GM12878 (cell line): Measurements from ENCODE around the gene SP3. TPM values are rescaled to one million over a fixed set of nuclear protein-coding genes. Genes with fewer than 3 reads are reported as not detected.
A peak's percentile ranks its signal among the peaks of the same experiment; 100 is the strongest.

ENCODE experiments used
- ATAC-seq: fragments of 200-7000 bp; cut with Tn5 transposase; 3 replicates; pipeline ENCODE4 v1.9.1; 2020; ENCODE audit warnings: mild to moderate bottlenecking, moderate library complexity
- BruUV-seq: library from RNA; stranded (reverse); fragments of 400-500 nt; replicated peaks from 2 replicates; lab custom pipeline; 2021; lab: Mats Ljungman, UMichigan
- CTCF ChIA-PET: fragments of 300-600 bp; sonication (Branson Sonifier 250); formaldehyde crosslinking; extraction: SDS; loops from one replicate; lab custom pipeline; 2021; ENCODE audit warnings: inconsistent platforms; lab: Yijun Ruan, JAX
- POLR2A ChIA-PET: fragments of 350-600 bp; formaldehyde crosslinking; extraction: SDS; loops from one replicate; lab custom pipeline; 2021; ENCODE audit warnings: inconsistent platforms; lab: Charles Lee
- RAD21 ChIA-PET: fragments of 300-600 bp; sonication (Branson Sonifier 250); formaldehyde crosslinking; loops from one replicate; lab custom pipeline; 2023; ENCODE audit warnings: antibody characterized with exemption; ENCODE audit not compliant: unreplicated experiment; lab: Charles Lee
- SMC1A ChIA-PET: fragments of 300-600 bp; sonication (Branson Sonifier 250); formaldehyde crosslinking; loops from one replicate; lab custom pipeline; 2023; ENCODE audit not compliant: unreplicated experiment, uncharacterized antibody; lab: Charles Lee
- DNase-seq: peaks from one replicate; pipeline ENCODE4 v3.0.0-alpha.2; 2011; ENCODE audit warnings: low read depth, low spot score
- FAIRE-seq: peaks from 3 replicates; lab custom pipeline; 2011; peaks lifted over from hg19 to GRCh38; lab: Jason Lieb, UNC
- H2AFZ ChIP-seq: 2 replicates; pipeline ENCODE4 v1.6.0; 2011; ENCODE audit warnings: low read depth, low read length, control low read depth; ENCODE audit not compliant: control insufficient read depth
- H3K27ac ChIP-seq: 2 replicates; pipeline ENCODE4 v1.5.1; 2011; ENCODE audit warnings: control low read depth; ENCODE audit not compliant: control insufficient read depth, insufficient read depth
- H3K27me3 ChIP-seq, 2 experiments: replicated peaks in 1 of 2; 2 replicates each; pipeline versions ENCODE4 v1.6.0 to v1.6.1; 2011; ENCODE audit warnings: low read length in 1 of 2; ENCODE audit not compliant: control insufficient read depth in 2 of 2, insufficient read depth in 2 of 2
- H3K36me3 ChIP-seq, 2 experiments: 2 replicates each; pipeline ENCODE4 v1.5.1; 2011; ENCODE audit warnings: low read length in 1 of 2; ENCODE audit not compliant: control insufficient read depth in 2 of 2, insufficient read depth in 2 of 2
- H3K4me1 ChIP-seq: 2 replicates; pipeline ENCODE4 v1.6.1; 2011; ENCODE audit warnings: mild to moderate bottlenecking, low read length, moderate library complexity, mixed read lengths; ENCODE audit not compliant: control insufficient read depth, insufficient read depth
- H3K4me2 ChIP-seq: 2 replicates; pipeline ENCODE4 v1.6.0; 2011; ENCODE audit warnings: control low read depth; ENCODE audit not compliant: control insufficient read depth, insufficient read depth
- H3K4me3 ChIP-seq: fragments of 200-600 bp; sonication (generic); 2 replicates; pipeline ENCODE4 v1.5.1; 2016
- H3K79me2 ChIP-seq: 2 replicates; pipeline ENCODE4 v1.6.0; 2011; ENCODE audit warnings: low read length; ENCODE audit not compliant: control insufficient read depth, insufficient read depth
- H3K9ac ChIP-seq: 2 replicates; pipeline ENCODE4 v1.8.0; 2011; ENCODE audit warnings: low read length, control low read depth, mixed read lengths; ENCODE audit not compliant: control insufficient read depth, insufficient read depth
- H3K9me3 ChIP-seq: replicated peaks from 3 replicates; pipeline ENCODE4 v1.5.1; 2011; ENCODE audit warnings: mild to moderate bottlenecking, low read length; ENCODE audit not compliant: control insufficient read depth, insufficient read depth
- H4K20me1 ChIP-seq: 2 replicates; pipeline ENCODE4 v1.6.0; 2011; ENCODE audit not compliant: control insufficient read depth, insufficient read depth
- ATF7 ChIP-seq: fragments of 450-650 bp; IDR thresholded peaks from 2 replicates; pipeline ENCODE4 v1.6.1; 2016; ENCODE audit warnings: low read depth, mild to moderate bottlenecking
- CUX1 ChIP-seq: IDR thresholded peaks from 2 replicates; pipeline ENCODE4 v1.6.1; 2012; ENCODE audit warnings: improper control_type of control experiment, low read depth, low read length; ENCODE audit not compliant: insufficient replicate concordance
- FOXK2 ChIP-seq: fragments of 450-650 bp; IDR thresholded peaks from 2 replicates; pipeline ENCODE4 v1.6.1; 2017; ENCODE audit warnings: mild to moderate bottlenecking, moderate library complexity
- GABPA ChIP-seq: IDR thresholded peaks from 2 replicates; pipeline ENCODE4 v1.6.1; 2014; ENCODE audit warnings: antibody characterized with exemption, low read depth, mild to moderate bottlenecking, inconsistent platforms
- HDAC2 ChIP-seq: fragments of 200-600 bp; sonication (generic); IDR thresholded peaks from 2 replicates; pipeline ENCODE4 v1.6.1; 2017
- IRF3 ChIP-seq: fragments of 450-650 bp; IDR thresholded peaks from 2 replicates; pipeline ENCODE4 v1.6.1; 2014; ENCODE audit warnings: mild to moderate bottlenecking
- LARP7 ChIP-seq: fragments of 450-650 bp; IDR thresholded peaks from 2 replicates; pipeline ENCODE4 v1.6.1; 2017; ENCODE audit warnings: mild to moderate bottlenecking
- NFIC ChIP-seq: IDR thresholded peaks from 2 replicates; pipeline ENCODE4 v1.6.1; 2012; ENCODE audit warnings: low read depth, mild to moderate bottlenecking, inconsistent platforms, low read length, moderate library complexity
- PKNOX1 ChIP-seq: fragments of 450-650 bp; IDR thresholded peaks from 2 replicates; pipeline ENCODE4 v1.6.1; 2016; ENCODE audit warnings: mild to moderate bottlenecking
- SMAD5 ChIP-seq: IDR thresholded peaks from 2 replicates; pipeline ENCODE4 v1.6.1; 2016; ENCODE audit warnings: antibody characterized with exemption, low read depth
- USF1 ChIP-seq: IDR thresholded peaks from 2 replicates; pipeline ENCODE4 v1.6.1; 2011; ENCODE audit warnings: borderline replicate concordance, low read depth, mild to moderate bottlenecking, moderate library complexity, mixed read lengths, low read length; ENCODE audit not compliant: insufficient read depth; ENCODE audit errors: extremely low read length
- USF2 ChIP-seq: IDR thresholded peaks from 2 replicates; pipeline ENCODE4 v1.6.1; 2011; ENCODE audit warnings: low read depth, low read length, improper control_type of control experiment, borderline replicate concordance
- ZSCAN29 ChIP-seq: fragments of 450-650 bp; IDR thresholded peaks from 2 replicates; pipeline ENCODE4 v1.6.1; 2017; ENCODE audit warnings: mild to moderate bottlenecking, moderate library complexity
- WGBS: methylation state at CpG from one replicate; pipeline ENCODE4 v1.1.6; 2016; ENCODE audit warnings: low lambda C conversion rate; ENCODE audit not compliant: insufficient replicate concordance, insufficient coverage; ENCODE audit errors: missing lambda C conversion rate; 5-methylcytosine and 5-hydroxymethylcytosine counted together
- in situ Hi-C: fragments of 300-500 bp; cut with MboI; formaldehyde crosslinking; loops from 9 replicates; pipeline ENCODE4 v1.14.3; 2018; ENCODE audit warnings: mixed read lengths
- intact Hi-C: fragments of 100-400 bp; cut with micrococcal nuclease; formaldehyde crosslinking; loops from one replicate; pipeline ENCODE4 v1.14.2; 2022; ENCODE audit not compliant: unreplicated experiment
- polyA plus RNA-seq, 11 experiments: library from polyadenylated mRNA; depleted of rRNA in 4 of 11; unstranded in 6 of 11; stranded (reverse) in 5 of 11; fragments of >200 nt; fragmentation: Nextera tagmentation in 4 of 11; fragmentation: Illumina TruSeq in 1 of 11; extraction: Ambion mirVana in 4 of 11; extraction: Trizol in 1 of 11; gene quantifications; 1 replicate in 1 of 11; 2 replicates in 10 of 11; pipeline versions ENCODE4 v1.2.1 to v1.2.3, GENCODE V29; 2011 to 2016; ENCODE audit warnings: inconsistent platforms in 2 of 11, missing spikeins in 2 of 11, low read depth in 1 of 11
- total RNA-seq, 4 experiments: library from RNA; depleted of rRNA in 3 of 4; stranded (reverse); fragments of >200 nt in 3 of 4; fragmentation: Illumina TruSeq in 1 of 4; extraction: Trizol in 1 of 4; gene quantifications; 2 replicates each; pipeline versions ENCODE4 v1.2.1 to v1.2.3, GENCODE V29; 2013 to 2021

The SP3 gene
- total and polyA plus RNA-seq, 10 of the 15 experiments (the other 5 are each of a cell fraction or from before 2014, with no cell fraction given): 9.9 to 87.6 (median 52.4) TPM

- SMC1A ChIA-PET: no interaction called here
- in situ Hi-C loops (no loop called here), intact Hi-C loops (no loop called here)
- H3K4me2 ChIP-seq: no peak overlapping the region
- no peaks in the 10 kb centered on the region for H3K36me3 ChIP-seq
- POLR2A ChIA-PET: no interaction called here
- RAD21 ChIA-PET: interaction anchor here (0.5 kb wide), 1 partner anchor 20 kb away, joined by 3 read pairs; no protein-coding TSS in a partner anchor
- no peaks in the 10 kb centered on the region for H4K20me1 ChIP-seq
- no peak for TF ChIP-seq NFIC
- no peak for TF ChIP-seq CUX1
- TF ChIP-seq IRF3: no peak
- no peak for TF ChIP-seq HDAC2
- no peak for TF ChIP-seq ZSCAN29
- no peak for TF ChIP-seq ATF7
- TF ChIP-seq USF1: no peak
- no peak for TF ChIP-seq GABPA
- TF ChIP-seq PKNOX1: no peak
- no peak for TF ChIP-seq USF2
- no peak for TF ChIP-seq FOXK2
- TF ChIP-seq SMAD5: no peak
- TF ChIP-seq LARP7: no peak
- CTCF ChIA-PET: no interaction called here
- FAIRE-seq (no peak), ATAC-seq (0 out of 3 replicates have a peak, but pooled peaks have one; percentile 31), DNase-seq (no peak)
- no peak overlapping the region for H3K9ac ChIP-seq
- no TSS peak for BruUV-seq
- H2AFZ ChIP-seq: no peak overlapping the region
- no peak overlapping the region for H3K27ac ChIP-seq
- no peaks in the 10 kb centered on the region for H3K4me1 ChIP-seq
- WGBS: 83% methylated on average over 1 of the region's 1 CpG
- no peaks in the 10 kb centered on the region for H3K9me3 ChIP-seq
- no peaks in the 10 kb centered on the region for H3K27me3 ChIP-seq
- no peaks in the 10 kb centered on the region for H3K79me2 ChIP-seq
- no peak overlapping the region for H3K4me3 ChIP-seq
Observed at GRCh38 chr2:173978447-173978846, 13.3 kb upstream of the SP3 start.
